Fibroblast of lung (primary cell): ENCODE results near the gene PAPPA. TPM values are rescaled to one million over a fixed set of nuclear protein-coding genes. Genes with fewer than 3 reads are reported as not detected.

ENCODE experiments used
- DNase-seq, 2 donors: peaks; one replicate each; pipeline versions ENCODE4 v3.0.0 to v3.0.0-alpha.2; 2010; ENCODE audit warnings: low read depth in 2 of 2
- H2AFZ ChIP-seq: 2 replicates; pipeline ENCODE4 v1.5.1; 2012; ENCODE audit warnings: low read length, control low read depth, inconsistent platforms
- H3K27ac ChIP-seq: 2 replicates; pipeline ENCODE4 v1.5.1; 2011; ENCODE audit warnings: low read length, control low read depth; ENCODE audit not compliant: insufficient read depth
- H3K27me3 ChIP-seq: 2 replicates; pipeline ENCODE4 v1.5.1; 2011; ENCODE audit warnings: mild to moderate bottlenecking, low read length; ENCODE audit not compliant: control insufficient read depth, insufficient read depth
- H3K36me3 ChIP-seq: 2 replicates; pipeline ENCODE4 v1.5.1; 2011; ENCODE audit warnings: low read length; ENCODE audit not compliant: control insufficient read depth, insufficient read depth
- H3K4me1 ChIP-seq: 2 replicates; pipeline ENCODE4 v1.5.1; 2011; ENCODE audit warnings: low read length; ENCODE audit not compliant: control insufficient read depth, insufficient read depth; ENCODE audit errors: extremely low read depth
- H3K4me2 ChIP-seq: 2 replicates; pipeline ENCODE4 v1.5.1; 2011; ENCODE audit warnings: low read length, control low read depth; ENCODE audit not compliant: insufficient read depth; ENCODE audit errors: extremely low read depth
- H3K4me3 ChIP-seq, 4 experiments: fragments of 200-600 bp in 1 of 4; sonication (generic) in 1 of 4; replicated peaks in 1 of 4; 2 replicates each; pipeline ENCODE4 v1.5.1; 2011 to 2016; ENCODE audit warnings: low read length in 4 of 4, low read depth in 3 of 4, mild to moderate bottlenecking in 3 of 4, control low read depth in 2 of 4, inconsistent platforms in 1 of 4, mixed read lengths in 1 of 4; ENCODE audit not compliant: insufficient read depth in 1 of 4; ENCODE audit errors: control extremely low read depth in 1 of 4
- H3K79me2 ChIP-seq: 2 replicates; pipeline ENCODE4 v1.5.1; 2012; ENCODE audit warnings: mild to moderate bottlenecking, low read length, inconsistent platforms; ENCODE audit not compliant: control insufficient read depth, insufficient read depth
- H3K9ac ChIP-seq: 2 replicates; pipeline ENCODE4 v1.5.1; 2011; ENCODE audit warnings: mild to moderate bottlenecking, low read length, control low read depth; ENCODE audit not compliant: insufficient read depth
- H3K9me3 ChIP-seq: 2 replicates; pipeline ENCODE4 v1.5.1; 2012; ENCODE audit warnings: low read depth, low read length; ENCODE audit not compliant: control insufficient read depth, insufficient read depth
- H4K20me1 ChIP-seq: 2 replicates; pipeline ENCODE4 v1.5.1; 2011; ENCODE audit warnings: low read length; ENCODE audit not compliant: control insufficient read depth, insufficient read depth; ENCODE audit errors: extremely low read depth
- CTCF ChIP-seq, 2 donors: IDR thresholded peaks in 1 of 2; conservative IDR thresholded peaks in 1 of 2; 1 replicate in 1 of 2; 2 replicates in 1 of 2; pipeline ENCODE4 v1.5.1; 2011 to 2012; ENCODE audit warnings: low read length in 2 of 2, control low read depth in 1 of 2, inconsistent platforms in 1 of 2, low read depth in 1 of 2, mild to moderate bottlenecking in 1 of 2
- EZH2 ChIP-seq: IDR thresholded peaks from 2 replicates; pipeline ENCODE4 v1.5.1; 2012; ENCODE audit warnings: low read length, control low read depth, mild to moderate bottlenecking; ENCODE audit errors: missing control alignments
- polyA plus RNA-seq, 2 donors: library from polyadenylated mRNA; depleted of rRNA in 1 of 2; stranded (reverse) in 1 of 2; unstranded in 1 of 2; fragments of >200 nt; gene quantifications; 2 replicates each; pipeline ENCODE4 v1.2.1, GENCODE V29; 2011 to 2012; ENCODE audit warnings: missing spikeins in 1 of 2
- total RNA-seq: library from RNA; depleted of rRNA; stranded (reverse); fragments of >200 nt; gene quantifications from 2 replicates; pipeline ENCODE4 v1.2.1, GENCODE V29; 2014

PAPPA gene
- total and polyA plus RNA-seq, 2 donors (not counting 1 experiment from before 2014, with no cell fraction given) = 8.8 to 45.7 TPM

GRCh38 chr9:116411506-116411905 is 257.9 kb downstream of the PAPPA start:
- Histone ChIP-seq H2AFZ (no peak overlapping the region), H3K36me3 (no peaks in the 10 kb centered on the region), H3K4me1 (no peaks in the 10 kb centered on the region), H3K4me2 (no peak overlapping the region), H3K9me3 (no peaks in the 10 kb centered on the region), H3K27ac (no peak overlapping the region), H4K20me1 (no peaks in the 10 kb centered on the region), H3K79me2 (no peaks in the 10 kb centered on the region), H3K4me3 (no peak overlapping the region), H3K9ac (no peak overlapping the region), H3K27me3 (no peaks in the 10 kb centered on the region)
- no peak for DNase-seq
- TF ChIP-seq EZH2 (no peak), CTCF (conservative IDR thresholded peaks at IDR 0.05 in 1 of 2, IDR thresholded peaks at IDR 0.05 in 1 of 2; ENCODE audit: low read depth in 1 of 2, low read length in 2 of 2) (no peak)

- no peak overlapping the region for H3K9ac ChIP-seq
- H2AFZ ChIP-seq = no peak overlapping the region
- DNase-seq = no peak
- no peak overlapping the region for H3K4me2 ChIP-seq
- H4K20me1 ChIP-seq = no peaks in the 10 kb centered on the region
- H3K9me3 ChIP-seq = no peaks in the 10 kb centered on the region
- no peak overlapping the region for H3K27ac ChIP-seq
- no peaks in the 10 kb centered on the region for H3K4me1 ChIP-seq
- H3K36me3 ChIP-seq = no peaks in the 10 kb centered on the region
- H3K27me3 ChIP-seq = no peaks in the 10 kb centered on the region
- no peak for TF ChIP-seq EZH2
- no peak for TF ChIP-seq CTCF (conservative IDR thresholded peaks at IDR 0.05 in 1 of 2, IDR thresholded peaks at IDR 0.05 in 1 of 2; ENCODE audit: low read depth in 1 of 2, low read length in 2 of 2)
- no peaks in the 10 kb centered on the region for H3K79me2 ChIP-seq
- H3K4me3 ChIP-seq = no peak overlapping the region
Measured at GRCh38 chr9:116414374-116414773, 260.8 kb downstream of the PAPPA start.

- DNase-seq = no peak
- Histone ChIP-seq H3K36me3 (no peaks in the 10 kb centered on the region), H2AFZ (no peak overlapping the region), H3K27ac (no peak overlapping the region), H4K20me1 (no peaks in the 10 kb centered on the region), H3K4me2 (no peak overlapping the region), H3K79me2 (no peaks in the 10 kb centered on the region), H3K4me1 (no peaks in the 10 kb centered on the region), H3K9ac (no peak overlapping the region), H3K9me3 (no peaks in the 10 kb centered on the region), H3K4me3 (no peak overlapping the region), H3K27me3 (no peaks in the 10 kb centered on the region)
- TF ChIP-seq EZH2 (no peak), CTCF (conservative IDR thresholded peaks at IDR 0.05 in 1 of 2, IDR thresholded peaks at IDR 0.05 in 1 of 2; ENCODE audit: low read depth in 1 of 2, low read length in 2 of 2) (no peak)
Measured at GRCh38 chr9:116416421-116416820, 262.8 kb downstream of the PAPPA start.
